GM12878 (cell line): ENCODE results near the gene RTCB.

Experiments
- ATF3 ChIP-seq: IDR thresholded peaks from 2 replicates; pipeline ENCODE4 v1.6.1; 2011; ENCODE audit warnings: low read depth, mild to moderate bottlenecking, low read length, moderate library complexity, borderline replicate concordance; ENCODE audit errors: extremely low read depth
- CHD4 ChIP-seq: fragments of 200-600 bp; sonication (generic); IDR thresholded peaks from 2 replicates; pipeline ENCODE4 v1.6.1; 2016; ENCODE audit warnings: mild to moderate bottlenecking
- CTCF ChIP-seq, 3 experiments: IDR thresholded peaks in 2 of 3; conservative IDR thresholded peaks in 1 of 3; 2 replicates each; pipeline ENCODE4 v1.5.1; 2011; ENCODE audit warnings: low read depth in 3 of 3, low read length in 3 of 3, mild to moderate bottlenecking in 3 of 3, control low read depth in 2 of 3, moderate library complexity in 2 of 3, inconsistent platforms in 1 of 3, mixed read lengths in 1 of 3; ENCODE audit not compliant: control insufficient read depth in 2 of 3, insufficient read depth in 1 of 3; ENCODE audit errors: extremely low read depth in 1 of 3
- EZH2 ChIP-seq: IDR thresholded peaks from 2 replicates; pipeline ENCODE4 v1.6.1; 2012; ENCODE audit warnings: low read depth, mild to moderate bottlenecking, control low read depth, inconsistent platforms, low read length, borderline replicate concordance; ENCODE audit not compliant: control insufficient read depth
- NFYB ChIP-seq: IDR thresholded peaks from 2 replicates; pipeline ENCODE4 v1.6.1; 2011; ENCODE audit warnings: low read depth, mild to moderate bottlenecking, low read length, improper control_type of control experiment, moderate library complexity; ENCODE audit not compliant: insufficient read depth
- REST ChIP-seq: IDR thresholded peaks from 2 replicates; pipeline ENCODE4 v1.6.1; 2012; ENCODE audit warnings: mild to moderate bottlenecking, low read depth, low read length
- SRF ChIP-seq, 2 experiments: IDR thresholded peaks; 2 replicates each; pipeline ENCODE4 v1.6.1; 2011; ENCODE audit warnings: low read depth in 2 of 2, low read length in 2 of 2, mild to moderate bottlenecking in 1 of 2, moderate library complexity in 1 of 2
- TCF12 ChIP-seq: IDR thresholded peaks from 2 replicates; pipeline ENCODE4 v1.6.1; 2011; ENCODE audit warnings: low read depth, mild to moderate bottlenecking, low read length
- TCF7 ChIP-seq: IDR thresholded peaks from 2 replicates; pipeline ENCODE4 v1.6.1; 2014; ENCODE audit warnings: antibody characterized with exemption, borderline replicate concordance

- TF ChIP-seq REST (no peak), CTCF (IDR thresholded peaks at IDR 0.05 in 2 of 3, conservative IDR thresholded peaks at IDR 0.05 in 1 of 3; ENCODE audit: control insufficient read depth in 2 of 3, extremely low read depth in 1 of 3, insufficient read depth in 1 of 3, low read depth in 3 of 3, low read length in 3 of 3) (no peak), NFYB (no peak), TCF12 (no peak), EZH2 (no peak), CHD4 (no peak), TCF7 (no peak), SRF (IDR thresholded peaks at IDR 0.05; ENCODE audit: low read depth in 2 of 2, low read length in 2 of 2) (no peak), ATF3 (no peak)
Observed at GRCh38 chr22:32375678-32376450, 36.2 kb downstream of the RTCB start.
